GM23338 (cell line): ENCODE results near the gene FOXP1. TPM values are rescaled to one million over a fixed set of nuclear protein-coding genes. Genes with fewer than 3 reads are reported as not detected.

ENCODE experiments used
- ATAC-seq: fragments of 200-7000 bp; cut with Tn5 transposase; 3 replicates; pipeline ENCODE4 v1.9.1; 2020
- DNase-seq: peaks from one replicate; pipeline ENCODE4 v3.0.0-alpha.2; 2015; ENCODE audit warnings: low spot score
- H2AFZ ChIP-seq: fragments of 200-600 bp; sonication (generic); 2 replicates; pipeline ENCODE4 v1.8.0; 2016; ENCODE audit warnings: antibody characterized with exemption, mild to moderate bottlenecking, moderate library complexity
- H3F3A ChIP-seq: fragments of 200-600 bp; sonication (generic); replicated peaks from 2 replicates; pipeline ENCODE4 v1.8.0; 2017; ENCODE audit warnings: antibody characterized with exemption, mixed run types, low read depth
- H3K27ac ChIP-seq: fragments of 200-600 bp; sonication (generic); 2 replicates; pipeline ENCODE4 v1.6.1; 2016; ENCODE audit warnings: low read depth
- H3K27me3 ChIP-seq: fragments of 200-600 bp; sonication (generic); 2 replicates; pipeline ENCODE4 v1.8.0; 2016; ENCODE audit warnings: mild to moderate bottlenecking, mixed run types, moderate library complexity; ENCODE audit not compliant: insufficient read depth
- H3K36me3 ChIP-seq: fragments of 200-600 bp; sonication (generic); 2 replicates; pipeline ENCODE4 v1.8.0; 2016; ENCODE audit warnings: mild to moderate bottlenecking; ENCODE audit not compliant: insufficient read depth
- H3K4me1 ChIP-seq: fragments of 200-600 bp; sonication (generic); 2 replicates; pipeline ENCODE4 v1.8.0; 2016; ENCODE audit warnings: mild to moderate bottlenecking, moderate library complexity; ENCODE audit not compliant: insufficient read depth
- H3K4me2 ChIP-seq: fragments of 200-600 bp; sonication (generic); 2 replicates; pipeline ENCODE4 v1.7.1; 2017; ENCODE audit warnings: mixed run types
- H3K4me3 ChIP-seq: fragments of 200-600 bp; sonication (generic); 2 replicates; pipeline ENCODE4 v1.6.1; 2016; ENCODE audit warnings: mixed run types
- H3K79me2 ChIP-seq: fragments of 200-600 bp; sonication (generic); replicated peaks from 2 replicates; pipeline ENCODE4 v1.8.0; 2017; ENCODE audit warnings: mild to moderate bottlenecking; ENCODE audit not compliant: insufficient read depth
- H3K9me2 ChIP-seq: fragments of 200-600 bp; sonication (generic); 2 replicates; pipeline ENCODE4 v1.8.0; 2017; ENCODE audit not compliant: insufficient read depth
- H4K20me1 ChIP-seq: fragments of 200-600 bp; sonication (generic); replicated peaks from 2 replicates; pipeline ENCODE4 v1.8.0; 2017; ENCODE audit warnings: mild to moderate bottlenecking; ENCODE audit not compliant: insufficient read depth
- H3K27ac Mint-ChIP-seq: 2 replicates; pipeline ENCODE4 v1.8.0; 2020; ENCODE audit warnings: inconsistent platforms, mild to moderate bottlenecking, moderate library complexity, mixed read lengths
- H3K27me3 Mint-ChIP-seq: 3 replicates; pipeline ENCODE4 v1.8.0; 2022; ENCODE audit warnings: low read depth, mild to moderate bottlenecking, moderate library complexity, mixed read lengths, inconsistent platforms; ENCODE audit not compliant: insufficient read depth, poor library complexity
- H3K36me3 Mint-ChIP-seq: 3 replicates; pipeline ENCODE4 v1.8.0; 2021; ENCODE audit warnings: low read depth, mild to moderate bottlenecking, inconsistent platforms, moderate library complexity, mixed read lengths
- H3K4me1 Mint-ChIP-seq: 3 replicates; pipeline ENCODE4 v1.8.0; 2020; ENCODE audit warnings: mild to moderate bottlenecking, inconsistent platforms, mixed read lengths
- H3K4me3 Mint-ChIP-seq: 3 replicates; pipeline ENCODE4 v1.8.0; 2021; ENCODE audit warnings: moderate library complexity, mild to moderate bottlenecking, inconsistent platforms, mixed read lengths
- H3K9me3 Mint-ChIP-seq: 3 replicates; pipeline ENCODE4 v1.8.0; 2020; ENCODE audit warnings: moderate library complexity, mild to moderate bottlenecking, inconsistent platforms, mixed read lengths
- CREB1 ChIP-seq: fragments of 250-450 bp; sonication (Bioruptor Pico); IDR thresholded peaks from 2 replicates; pipeline ENCODE4 v1.5.0; 2020; ENCODE audit warnings: low read depth, mild to moderate bottlenecking, moderate library complexity
- EZH2 ChIP-seq: fragments of 200-600 bp; sonication (generic); IDR thresholded peaks from one replicate; pipeline ENCODE4 v1.8.0; 2017; ENCODE audit warnings: antibody characterized with exemption, mild to moderate bottlenecking, low read depth; ENCODE audit not compliant: unreplicated experiment
- JUNB ChIP-seq: IDR thresholded peaks from one replicate; pipeline ENCODE4 v1.6.1; 2016; ENCODE audit warnings: antibody characterized with exemption; ENCODE audit not compliant: unreplicated experiment
- NANOG ChIP-seq: IDR thresholded peaks from 2 replicates; pipeline ENCODE4 v1.6.1; 2016; ENCODE audit warnings: antibody characterized with exemption, borderline replicate concordance
- POLR2AphosphoS5 ChIP-seq: IDR thresholded peaks from 2 replicates; pipeline ENCODE4 v1.6.1; 2016; ENCODE audit warnings: antibody characterized with exemption, low read depth
- ZNF331 ChIP-seq: fragments of 250-450 bp; sonication (Bioruptor Pico); IDR thresholded peaks from 2 replicates; pipeline ENCODE4 v1.5.0; 2020; ENCODE audit warnings: low read depth, mild to moderate bottlenecking, moderate library complexity
- polyA plus RNA-seq: library from polyadenylated mRNA; unstranded; fragments of >200 nt; fragmentation: Nextera tagmentation; extraction: Ambion mirVana; gene quantifications from 2 replicates; pipeline ENCODE4 v1.2.1, GENCODE V29; 2016
- total RNA-seq: library from RNA; depleted of rRNA; stranded (reverse); fragments of >200 nt; shearing (Covaris generic); gene quantifications from 2 replicates; pipeline ENCODE4 v1.2.3, GENCODE V29; 2014
- TF ChIP-seq, protein P1 (sequence below): IDR thresholded peaks from 2 replicates; pipeline ENCODE4 v1.6.1; 2016; ENCODE audit warnings: antibody characterized with exemption
- TF ChIP-seq, protein P2 (sequence below): IDR thresholded peaks from one replicate; pipeline ENCODE4 v1.6.1; 2018; ENCODE audit warnings: antibody characterized with exemption; ENCODE audit not compliant: unreplicated experiment
- TF ChIP-seq, protein P3 (sequence below): fragments of 250-450 bp; sonication (Bioruptor Pico); IDR thresholded peaks from 2 replicates; pipeline ENCODE4 v1.5.0; 2020; ENCODE audit warnings: mild to moderate bottlenecking, moderate library complexity

Gene FOXP1
- total and polyA plus RNA-seq, 2 experiments from 2014 or later, result 32.9 to 35.5 TPM

DNA sequence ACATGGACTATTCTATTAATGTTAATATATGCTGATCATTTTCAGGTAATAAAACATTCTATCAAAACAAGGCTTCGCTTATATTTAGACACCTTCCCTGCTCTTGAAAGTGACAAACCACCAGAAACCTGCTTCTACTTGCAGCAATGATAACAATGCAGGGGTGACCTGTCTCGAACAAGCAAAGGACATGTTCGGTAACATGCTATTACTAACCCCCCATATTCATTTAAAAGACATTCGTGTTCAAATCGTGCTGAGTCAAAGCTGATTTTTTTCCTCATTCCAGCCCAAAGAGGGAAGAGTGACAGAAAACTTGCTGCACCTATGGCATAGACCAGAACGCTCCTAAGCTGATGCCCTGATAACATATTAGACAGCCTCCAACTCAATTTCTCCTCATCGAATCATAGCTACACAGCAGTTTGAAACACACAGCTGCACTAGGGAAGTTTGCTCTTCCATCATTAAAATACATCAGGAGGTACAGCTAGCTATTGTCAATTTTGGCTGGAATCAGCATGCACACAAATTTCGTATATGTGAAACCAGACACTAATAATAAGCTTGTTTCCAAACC, 341.5 kb downstream of the FOXP1 start (continued):
- TF ChIP-seq, protein P1, sequence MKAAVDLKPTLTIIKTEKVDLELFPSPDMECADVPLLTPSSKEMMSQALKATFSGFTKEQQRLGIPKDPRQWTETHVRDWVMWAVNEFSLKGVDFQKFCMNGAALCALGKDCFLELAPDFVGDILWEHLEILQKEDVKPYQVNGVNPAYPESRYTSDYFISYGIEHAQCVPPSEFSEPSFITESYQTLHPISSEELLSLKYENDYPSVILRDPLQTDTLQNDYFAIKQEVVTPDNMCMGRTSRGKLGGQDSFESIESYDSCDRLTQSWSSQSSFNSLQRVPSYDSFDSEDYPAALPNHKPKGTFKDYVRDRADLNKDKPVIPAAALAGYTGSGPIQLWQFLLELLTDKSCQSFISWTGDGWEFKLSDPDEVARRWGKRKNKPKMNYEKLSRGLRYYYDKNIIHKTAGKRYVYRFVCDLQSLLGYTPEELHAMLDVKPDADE, result no peak
- TF ChIP-seq, protein P2, sequence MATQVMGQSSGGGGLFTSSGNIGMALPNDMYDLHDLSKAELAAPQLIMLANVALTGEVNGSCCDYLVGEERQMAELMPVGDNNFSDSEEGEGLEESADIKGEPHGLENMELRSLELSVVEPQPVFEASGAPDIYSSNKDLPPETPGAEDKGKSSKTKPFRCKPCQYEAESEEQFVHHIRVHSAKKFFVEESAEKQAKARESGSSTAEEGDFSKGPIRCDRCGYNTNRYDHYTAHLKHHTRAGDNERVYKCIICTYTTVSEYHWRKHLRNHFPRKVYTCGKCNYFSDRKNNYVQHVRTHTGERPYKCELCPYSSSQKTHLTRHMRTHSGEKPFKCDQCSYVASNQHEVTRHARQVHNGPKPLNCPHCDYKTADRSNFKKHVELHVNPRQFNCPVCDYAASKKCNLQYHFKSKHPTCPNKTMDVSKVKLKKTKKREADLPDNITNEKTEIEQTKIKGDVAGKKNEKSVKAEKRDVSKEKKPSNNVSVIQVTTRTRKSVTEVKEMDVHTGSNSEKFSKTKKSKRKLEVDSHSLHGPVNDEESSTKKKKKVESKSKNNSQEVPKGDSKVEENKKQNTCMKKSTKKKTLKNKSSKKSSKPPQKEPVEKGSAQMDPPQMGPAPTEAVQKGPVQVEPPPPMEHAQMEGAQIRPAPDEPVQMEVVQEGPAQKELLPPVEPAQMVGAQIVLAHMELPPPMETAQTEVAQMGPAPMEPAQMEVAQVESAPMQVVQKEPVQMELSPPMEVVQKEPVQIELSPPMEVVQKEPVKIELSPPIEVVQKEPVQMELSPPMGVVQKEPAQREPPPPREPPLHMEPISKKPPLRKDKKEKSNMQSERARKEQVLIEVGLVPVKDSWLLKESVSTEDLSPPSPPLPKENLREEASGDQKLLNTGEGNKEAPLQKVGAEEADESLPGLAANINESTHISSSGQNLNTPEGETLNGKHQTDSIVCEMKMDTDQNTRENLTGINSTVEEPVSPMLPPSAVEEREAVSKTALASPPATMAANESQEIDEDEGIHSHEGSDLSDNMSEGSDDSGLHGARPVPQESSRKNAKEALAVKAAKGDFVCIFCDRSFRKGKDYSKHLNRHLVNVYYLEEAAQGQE, result no peak
- no peak for TF ChIP-seq CREB1 (CRISPR knock-in tag)
- TF ChIP-seq ZNF331 (CRISPR knock-in tag), result no peak
- no peak for TF ChIP-seq JUNB
- no peak for TF ChIP-seq NANOG
- TF ChIP-seq POLR2AphosphoS5, result no peak

DNA sequence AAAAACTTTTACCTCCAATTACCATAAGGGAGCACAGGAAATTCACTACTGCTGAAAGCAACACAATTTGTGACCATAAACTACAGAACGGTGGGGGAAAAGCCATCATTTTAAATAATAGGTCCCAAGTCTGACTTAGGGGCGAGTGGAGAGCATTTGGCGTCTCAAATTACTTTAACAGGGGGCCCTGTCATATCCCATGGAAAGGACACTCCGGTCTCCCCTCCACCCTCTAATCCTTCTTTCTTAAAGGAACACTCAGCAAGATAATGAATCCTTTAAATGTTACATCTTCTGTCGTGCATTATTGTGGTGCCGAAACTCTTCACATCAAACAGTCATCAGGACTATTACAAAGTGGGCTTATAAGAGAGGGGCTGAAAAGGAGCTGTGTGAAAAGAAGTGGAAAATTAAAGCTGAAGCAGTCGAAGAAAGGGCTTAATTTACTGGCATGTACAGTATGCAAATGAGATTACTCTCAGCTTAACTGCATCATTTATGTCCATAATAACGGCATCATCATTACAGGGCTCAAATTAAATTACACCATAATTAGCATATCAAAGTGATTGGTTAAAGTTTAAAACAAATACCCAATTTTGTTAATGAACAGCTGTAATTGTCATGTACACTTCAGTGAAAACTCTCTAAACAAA, 342.2 kb downstream of the FOXP1 start:
- DNase-seq (no peak), ATAC-seq (no peak)
- no peaks in the 10 kb centered on the region for H3K9me2 ChIP-seq
- Mint-ChIP-seq H3K27me3 (peaks cover 2% of the 10 kb centered on the region), H3K36me3 (peaks cover 2% of the 10 kb centered on the region; the same call in 2 of the 3 replicates), H3K9me3 (no peaks in the 10 kb centered on the region), H3K27ac (no peak overlapping the region), H3K4me3 (no peak overlapping the region), H3K4me1 (peaks cover 64% of the 10 kb centered on the region)
- no peaks in the 10 kb centered on the region for H3K27me3 ChIP-seq
- H3K4me1 ChIP-seq, result peaks cover 46% of the 10 kb centered on the region
- H4K20me1 ChIP-seq, result no peaks in the 10 kb centered on the region
- H3K79me2 ChIP-seq, result peaks cover 8% of the 10 kb centered on the region; the same call in 1 of the 2 replicates
- H3K4me3 ChIP-seq, result no peak overlapping the region
- no peak overlapping the region for H3K4me2 ChIP-seq
- no peaks in the 10 kb centered on the region for H3K36me3 ChIP-seq
- no peak overlapping the region for H2AFZ ChIP-seq
- no peak overlapping the region for H3K27ac ChIP-seq
- H3F3A ChIP-seq, result no peaks in the 10 kb centered on the region
- TF ChIP-seq JUNB, result no peak
- TF ChIP-seq, protein P3, sequence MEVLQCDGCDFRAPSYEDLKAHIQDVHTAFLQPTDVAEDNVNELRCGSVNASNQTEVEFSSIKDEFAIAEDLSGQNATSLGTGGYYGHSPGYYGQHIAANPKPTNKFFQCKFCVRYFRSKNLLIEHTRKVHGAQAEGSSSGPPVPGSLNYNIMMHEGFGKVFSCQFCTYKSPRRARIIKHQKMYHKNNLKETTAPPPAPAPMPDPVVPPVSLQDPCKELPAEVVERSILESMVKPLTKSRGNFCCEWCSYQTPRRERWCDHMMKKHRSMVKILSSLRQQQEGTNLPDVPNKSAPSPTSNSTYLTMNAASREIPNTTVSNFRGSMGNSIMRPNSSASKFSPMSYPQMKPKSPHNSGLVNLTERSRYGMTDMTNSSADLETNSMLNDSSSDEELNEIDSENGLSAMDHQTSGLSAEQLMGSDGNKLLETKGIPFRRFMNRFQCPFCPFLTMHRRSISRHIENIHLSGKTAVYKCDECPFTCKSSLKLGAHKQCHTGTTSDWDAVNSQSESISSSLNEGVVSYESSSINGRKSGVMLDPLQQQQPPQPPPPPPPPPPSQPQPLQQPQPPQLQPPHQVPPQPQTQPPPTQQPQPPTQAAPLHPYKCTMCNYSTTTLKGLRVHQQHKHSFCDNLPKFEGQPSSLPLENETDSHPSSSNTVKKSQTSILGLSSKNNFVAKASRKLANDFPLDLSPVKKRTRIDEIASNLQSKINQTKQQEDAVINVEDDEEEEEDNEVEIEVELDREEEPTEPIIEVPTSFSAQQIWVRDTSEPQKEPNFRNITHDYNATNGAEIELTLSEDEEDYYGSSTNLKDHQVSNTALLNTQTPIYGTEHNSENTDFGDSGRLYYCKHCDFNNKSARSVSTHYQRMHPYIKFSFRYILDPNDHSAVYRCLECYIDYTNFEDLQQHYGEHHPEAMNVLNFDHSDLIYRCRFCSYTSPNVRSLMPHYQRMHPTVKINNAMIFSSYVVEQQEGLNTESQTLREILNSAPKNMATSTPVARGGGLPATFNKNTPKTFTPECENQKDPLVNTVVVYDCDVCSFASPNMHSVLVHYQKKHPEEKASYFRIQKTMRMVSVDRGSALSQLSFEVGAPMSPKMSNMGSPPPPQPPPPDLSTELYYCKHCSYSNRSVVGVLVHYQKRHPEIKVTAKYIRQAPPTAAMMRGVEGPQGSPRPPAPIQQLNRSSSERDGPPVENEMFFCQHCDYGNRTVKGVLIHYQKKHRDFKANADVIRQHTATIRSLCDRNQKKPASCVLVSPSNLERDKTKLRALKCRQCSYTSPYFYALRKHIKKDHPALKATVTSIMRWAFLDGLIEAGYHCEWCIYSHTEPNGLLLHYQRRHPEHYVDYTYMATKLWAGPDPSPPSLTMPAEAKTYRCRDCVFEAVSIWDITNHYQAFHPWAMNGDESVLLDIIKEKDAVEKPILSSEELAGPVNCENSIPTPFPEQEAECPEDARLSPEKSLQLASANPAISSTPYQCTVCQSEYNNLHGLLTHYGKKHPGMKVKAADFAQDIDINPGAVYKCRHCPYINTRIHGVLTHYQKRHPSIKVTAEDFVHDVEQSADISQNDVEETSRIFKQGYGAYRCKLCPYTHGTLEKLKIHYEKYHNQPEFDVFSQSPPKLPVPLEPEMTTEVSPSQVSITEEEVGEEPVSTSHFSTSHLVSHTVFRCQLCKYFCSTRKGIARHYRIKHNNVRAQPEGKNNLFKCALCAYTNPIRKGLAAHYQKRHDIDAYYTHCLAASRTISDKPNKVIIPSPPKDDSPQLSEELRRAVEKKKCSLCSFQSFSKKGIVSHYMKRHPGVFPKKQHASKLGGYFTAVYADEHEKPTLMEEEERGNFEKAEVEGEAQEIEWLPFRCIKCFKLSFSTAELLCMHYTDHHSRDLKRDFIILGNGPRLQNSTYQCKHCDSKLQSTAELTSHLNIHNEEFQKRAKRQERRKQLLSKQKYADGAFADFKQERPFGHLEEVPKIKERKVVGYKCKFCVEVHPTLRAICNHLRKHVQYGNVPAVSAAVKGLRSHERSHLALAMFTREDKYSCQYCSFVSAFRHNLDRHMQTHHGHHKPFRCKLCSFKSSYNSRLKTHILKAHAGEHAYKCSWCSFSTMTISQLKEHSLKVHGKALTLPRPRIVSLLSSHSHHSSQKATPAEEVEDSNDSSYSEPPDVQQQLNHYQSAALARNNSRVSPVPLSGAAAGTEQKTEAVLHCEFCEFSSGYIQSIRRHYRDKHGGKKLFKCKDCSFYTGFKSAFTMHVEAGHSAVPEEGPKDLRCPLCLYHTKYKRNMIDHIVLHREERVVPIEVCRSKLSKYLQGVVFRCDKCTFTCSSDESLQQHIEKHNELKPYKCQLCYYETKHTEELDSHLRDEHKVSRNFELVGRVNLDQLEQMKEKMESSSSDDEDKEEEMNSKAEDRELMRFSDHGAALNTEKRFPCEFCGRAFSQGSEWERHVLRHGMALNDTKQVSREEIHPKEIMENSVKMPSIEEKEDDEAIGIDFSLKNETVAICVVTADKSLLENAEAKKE (CRISPR knock-in tag), result no peak
- no peak for TF ChIP-seq NANOG
- TF ChIP-seq EZH2, result no peak
- TF ChIP-seq, protein P1, result no peak
